IPS-15b (cell line): ENCODE measurements around the gene SCN4B.

ENCODE experiments used
- H3K27me3 ChIP-seq: one replicate; pipeline ENCODE4 v1.6.1; 2013; ENCODE audit warnings: low read length; ENCODE audit not compliant: control insufficient read depth, insufficient read depth
- H3K36me3 ChIP-seq: one replicate; pipeline ENCODE4 v1.6.1; 2013; ENCODE audit warnings: low read length; ENCODE audit not compliant: control insufficient read depth, insufficient read depth
- H3K4me1 ChIP-seq: one replicate; pipeline ENCODE4 v1.6.1; 2013; ENCODE audit warnings: mild to moderate bottlenecking, low read length; ENCODE audit not compliant: control insufficient read depth, insufficient read depth
- H3K4me3 ChIP-seq: one replicate; pipeline ENCODE4 v1.5.1; 2013; ENCODE audit warnings: low read depth, low read length
- H3K9ac ChIP-seq: one replicate; pipeline ENCODE4 v1.6.1; 2013; ENCODE audit warnings: low read depth, mild to moderate bottlenecking, low read length
- H3K9me3 ChIP-seq: one replicate; pipeline ENCODE4 v1.6.1; 2013; ENCODE audit warnings: mild to moderate bottlenecking, low read length; ENCODE audit not compliant: control insufficient read depth, insufficient read depth

The SCN4B gene

GRCh38 chr11:118117790-118118601 is 34.6 kb downstream of the SCN4B start:
- Histone ChIP-seq H3K9ac (no peak overlapping the region), H3K36me3 (no peaks in the 10 kb centered on the region), H3K27me3 (no peaks in the 10 kb centered on the region), H3K4me3 (no peak overlapping the region), H3K9me3 (no peaks in the 10 kb centered on the region), H3K4me1 (no peaks in the 10 kb centered on the region)

DNA sequence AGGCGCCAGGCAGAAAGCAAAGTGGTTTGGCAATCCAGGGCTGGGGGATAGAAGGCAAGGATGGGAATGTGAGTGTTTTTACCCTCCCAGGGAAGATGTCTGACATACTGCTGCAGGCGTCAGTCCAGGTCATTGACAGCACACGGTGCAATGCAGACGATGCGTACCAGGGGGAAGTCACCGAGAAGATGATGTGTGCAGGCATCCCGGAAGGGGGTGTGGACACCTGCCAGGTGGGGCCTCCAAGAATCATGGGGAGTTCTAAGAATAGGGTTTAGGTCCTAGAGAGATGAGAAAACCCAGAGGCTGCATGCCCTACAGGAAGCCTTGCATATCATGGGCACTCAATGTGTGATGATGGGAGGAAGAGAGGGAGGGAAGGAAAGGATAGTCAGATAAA is 37.6 kb downstream of the SCN4B start:
- Histone ChIP-seq H3K27me3 (no peaks in the 10 kb centered on the region), H3K4me3 (no peak overlapping the region), H3K4me1 (no peaks in the 10 kb centered on the region), H3K36me3 (no peaks in the 10 kb centered on the region), H3K9me3 (no peaks in the 10 kb centered on the region), H3K9ac (no peak overlapping the region)

- Histone ChIP-seq H3K9me3 (no peaks in the 10 kb centered on the region), H3K9ac (no peak overlapping the region), H3K4me3 (no peak overlapping the region), H3K4me1 (no peaks in the 10 kb centered on the region), H3K36me3 (no peaks in the 10 kb centered on the region), H3K27me3 (no peaks in the 10 kb centered on the region)
These were observed 38.4 kb downstream of the SCN4B start for GRCh38 chr11:118114266-118114665.

DNA sequence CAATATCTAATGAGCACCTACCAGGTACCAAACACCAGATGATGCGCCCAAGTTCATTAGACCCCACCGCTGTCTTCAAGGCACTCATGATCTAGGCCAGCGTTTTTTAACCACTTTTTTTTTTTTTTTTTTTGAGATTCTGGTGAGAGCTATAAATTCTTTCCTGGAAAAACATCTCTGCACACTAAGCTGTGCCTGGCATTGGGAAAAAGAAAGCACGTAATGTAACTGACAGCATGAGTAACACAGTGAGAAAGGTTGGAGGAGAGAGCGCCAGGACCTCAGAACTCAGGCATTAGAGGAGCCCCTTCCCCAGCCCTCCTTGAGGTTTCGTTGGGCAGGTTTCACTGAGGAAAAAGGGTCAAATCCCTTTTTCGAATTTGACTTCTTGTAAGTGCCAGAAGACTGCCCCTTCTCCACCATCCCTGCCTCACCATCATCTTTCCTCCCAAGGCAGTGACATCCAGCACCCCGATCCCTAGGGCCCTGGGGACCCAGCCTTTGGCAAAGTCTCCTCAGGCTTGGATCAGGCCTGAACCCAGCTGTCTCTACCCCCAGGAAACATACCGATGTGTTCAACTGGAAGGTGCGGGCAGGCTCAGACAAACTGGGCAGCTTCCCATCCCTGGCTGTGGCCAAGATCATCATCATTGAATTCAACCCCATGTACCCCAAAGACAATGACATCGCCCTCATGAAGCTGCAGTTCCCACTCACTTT is 39.8 kb downstream of the SCN4B start:
- H3K9me3 ChIP-seq = no peaks in the 10 kb centered on the region

GRCh38 chr11:118111744-118112035 is 40.9 kb downstream of the SCN4B start:
- H3K4me1 ChIP-seq = no peaks in the 10 kb centered on the region
- H3K9ac ChIP-seq = no peak overlapping the region
- H3K36me3 ChIP-seq = no peaks in the 10 kb centered on the region
- H3K9me3 ChIP-seq = no peaks in the 10 kb centered on the region
- no peaks in the 10 kb centered on the region for H3K27me3 ChIP-seq
- no peak overlapping the region for H3K4me3 ChIP-seq

More for the DNA sequence above, 39.8 kb downstream of the SCN4B start:
- H3K4me1 ChIP-seq = no peaks in the 10 kb centered on the region
- no peaks in the 10 kb centered on the region for H3K27me3 ChIP-seq
- H3K36me3 ChIP-seq = no peaks in the 10 kb centered on the region
- H3K9ac ChIP-seq = no peak overlapping the region
- no peak overlapping the region for H3K4me3 ChIP-seq

DNA sequence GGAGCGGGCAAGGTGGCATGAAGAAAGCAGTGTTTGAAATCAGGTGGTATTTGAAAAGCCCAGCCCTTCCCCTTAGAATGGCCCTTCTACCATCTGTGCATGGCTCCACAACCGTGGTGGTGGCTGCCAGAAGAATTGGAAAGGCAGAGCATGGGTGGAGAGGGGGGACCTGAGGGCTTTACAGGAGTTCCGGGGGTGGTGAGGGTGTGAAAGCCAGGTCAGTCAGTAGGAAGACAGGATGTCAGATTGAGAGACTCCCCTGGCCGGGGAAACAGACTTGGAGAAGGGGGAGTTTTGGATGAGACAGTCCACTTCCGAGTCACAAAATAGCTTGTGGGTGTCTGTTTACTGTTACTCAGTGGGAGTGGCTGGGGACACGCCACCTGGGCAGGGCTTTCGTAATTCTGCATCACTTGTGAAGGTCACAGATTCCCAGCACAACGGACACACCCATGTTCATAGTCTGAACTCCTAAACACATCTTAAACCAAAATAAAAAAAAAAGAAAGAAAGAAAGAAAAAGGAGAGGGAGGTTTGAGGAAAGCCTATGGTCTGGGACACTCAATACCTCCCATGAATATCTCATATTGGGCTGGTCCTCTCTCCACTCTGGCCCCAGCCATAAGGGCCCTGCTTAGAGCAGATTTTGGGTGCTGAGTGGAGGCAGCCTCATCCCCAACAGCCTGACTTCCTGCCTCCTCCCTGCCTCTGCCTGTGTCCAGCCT is 41.4 kb downstream of the SCN4B start:
- Histone ChIP-seq H3K9me3 (no peaks in the 10 kb centered on the region), H3K9ac (no peak overlapping the region), H3K36me3 (no peaks in the 10 kb centered on the region), H3K4me1 (no peaks in the 10 kb centered on the region), H3K27me3 (no peaks in the 10 kb centered on the region), H3K4me3 (no peak overlapping the region)

DNA sequence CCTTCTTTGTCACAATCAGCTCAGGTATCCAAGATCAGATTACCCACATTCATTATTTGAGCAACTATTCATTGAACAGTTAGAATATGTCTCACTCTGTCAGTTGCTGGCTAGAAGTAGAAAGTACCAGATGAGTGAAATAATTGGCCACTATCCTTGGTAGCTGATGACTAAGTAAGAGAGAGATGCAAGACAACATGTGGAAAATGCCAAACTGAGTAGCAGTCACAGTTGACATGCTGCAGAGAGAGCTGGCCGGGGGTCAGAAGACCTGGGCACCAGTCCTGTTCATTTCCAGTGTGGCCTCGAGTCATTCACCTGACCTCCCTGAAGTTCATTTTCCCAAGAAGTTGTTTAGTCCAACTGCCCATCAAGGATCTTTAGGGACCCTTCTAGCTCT is 43.4 kb downstream of the SCN4B start:
- H3K36me3 ChIP-seq = no peaks in the 10 kb centered on the region
- no peaks in the 10 kb centered on the region for H3K9me3 ChIP-seq
- no peaks in the 10 kb centered on the region for H3K27me3 ChIP-seq
- no peak overlapping the region for H3K9ac ChIP-seq
- H3K4me3 ChIP-seq = no peak overlapping the region
- H3K4me1 ChIP-seq = no peaks in the 10 kb centered on the region

DNA sequence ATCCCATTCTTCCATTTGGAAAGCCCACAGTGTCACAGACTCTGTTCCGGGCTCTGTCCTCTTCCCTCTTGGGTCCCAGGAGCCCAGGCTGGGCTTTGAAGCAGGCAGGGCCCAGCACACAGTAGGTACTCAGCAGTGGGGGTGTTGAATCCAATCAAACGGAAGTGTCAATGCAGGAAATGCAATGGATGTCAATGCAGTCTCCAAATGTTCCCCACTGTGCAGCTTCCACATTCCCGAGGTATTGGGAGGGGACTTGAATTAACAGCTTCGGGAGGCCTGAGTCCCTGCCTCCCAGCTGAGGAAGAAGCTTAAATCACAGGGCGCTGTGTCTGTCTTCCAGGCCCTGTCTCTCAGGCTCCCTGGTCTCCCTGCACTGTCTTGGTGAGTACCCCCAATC is 44.1 kb downstream of the SCN4B start:
- Histone ChIP-seq H3K36me3 (no peaks in the 10 kb centered on the region), H3K4me1 (no peaks in the 10 kb centered on the region), H3K27me3 (no peaks in the 10 kb centered on the region), H3K4me3 (no peak overlapping the region), H3K9me3 (no peaks in the 10 kb centered on the region), H3K9ac (no peak overlapping the region)

DNA sequence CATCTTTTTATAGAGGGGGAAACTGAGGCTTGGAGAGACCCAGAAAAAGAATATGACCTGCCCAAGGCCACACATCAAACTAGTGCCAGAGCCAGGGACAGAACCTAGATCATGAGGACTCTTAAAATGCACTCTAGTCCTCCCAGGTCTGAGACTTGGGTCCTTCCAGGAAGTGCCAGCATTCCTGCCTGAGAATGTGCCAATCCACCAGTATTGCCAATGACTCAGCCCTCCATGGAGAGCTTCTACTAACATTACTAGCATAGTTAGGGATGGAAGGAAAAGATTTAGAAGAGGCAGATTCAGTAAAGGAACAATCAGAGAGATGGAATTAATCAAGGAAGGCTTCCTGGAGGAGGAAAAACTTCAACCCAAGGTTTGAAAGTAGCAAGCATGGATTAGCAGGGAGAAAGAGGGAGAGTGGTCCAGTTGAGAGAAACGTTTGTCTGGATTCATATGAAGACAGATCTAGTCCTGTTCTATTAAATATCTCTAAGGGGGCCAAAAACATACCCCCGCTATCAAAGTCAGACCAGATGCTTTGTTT is 45.8 kb downstream of the SCN4B start:
- H3K4me1 ChIP-seq = no peaks in the 10 kb centered on the region
- H3K36me3 ChIP-seq = no peaks in the 10 kb centered on the region
- no peaks in the 10 kb centered on the region for H3K9me3 ChIP-seq
- no peaks in the 10 kb centered on the region for H3K27me3 ChIP-seq
- H3K4me3 ChIP-seq = no peak overlapping the region
- no peak overlapping the region for H3K9ac ChIP-seq

DNA sequence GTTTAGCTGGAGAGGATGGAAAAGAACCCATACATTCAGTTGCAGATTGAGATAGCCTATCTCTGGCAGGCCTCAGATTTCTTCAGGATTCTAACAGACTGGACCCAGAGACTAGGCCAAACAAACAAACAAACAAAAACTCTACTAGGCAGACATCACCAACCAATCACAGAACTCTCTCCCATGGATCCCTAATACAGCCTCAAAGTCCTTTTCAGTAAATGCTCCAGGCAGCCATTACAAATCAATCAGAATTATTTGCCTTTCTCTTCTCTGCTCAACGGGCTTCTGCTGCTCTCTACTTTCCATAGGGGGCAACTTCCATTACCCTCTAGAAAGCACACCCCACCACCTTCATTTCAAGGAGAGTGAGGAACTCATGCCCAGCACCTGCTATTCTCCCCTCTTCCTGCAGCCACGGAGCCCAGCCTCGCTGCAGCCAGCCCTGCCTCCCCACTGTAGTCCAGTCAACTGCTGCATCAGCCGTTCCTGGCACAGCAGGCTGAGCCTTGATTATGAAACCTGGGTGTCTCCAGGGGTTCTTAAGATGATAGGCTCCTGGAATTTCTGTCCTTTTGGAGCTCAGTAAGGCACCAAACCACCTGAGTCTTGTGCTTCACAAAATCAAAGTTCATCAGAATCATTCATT is 46.8 kb downstream of the SCN4B start:
- Histone ChIP-seq H3K9ac (no peak overlapping the region), H3K9me3 (no peaks in the 10 kb centered on the region), H3K4me3 (no peak overlapping the region), H3K4me1 (no peaks in the 10 kb centered on the region), H3K36me3 (no peaks in the 10 kb centered on the region), H3K27me3 (no peaks in the 10 kb centered on the region)

- Histone ChIP-seq H3K27me3 (no peaks in the 10 kb centered on the region), H3K4me1 (no peaks in the 10 kb centered on the region), H3K9ac (no peak overlapping the region), H3K36me3 (no peaks in the 10 kb centered on the region), H3K9me3 (no peaks in the 10 kb centered on the region), H3K4me3 (no peak overlapping the region)
These were observed 48.1 kb downstream of the SCN4B start for GRCh38 chr11:118104491-118104890.
